IMR-90 (cell line): ENCODE measurements around the gene CWC22. TPM values are rescaled to one million over a fixed set of nuclear protein-coding genes. Genes with fewer than 3 reads are reported as not detected.

Experiments used
- ATAC-seq: fragments of 200-7000 bp; cut with Tn5 transposase; 2 replicates; pipeline ENCODE4 v1.9.1; 2020; ENCODE audit warnings: low read depth, mild to moderate bottlenecking, moderate library complexity
- BruUV-seq: library from RNA; stranded (reverse); fragments of 400-500 nt; replicated peaks from 2 replicates; lab custom pipeline; 2021; lab: Mats Ljungman, UMichigan
- CTCF ChIA-PET: fragments of 300-600 bp; formaldehyde crosslinking; extraction: SDS; loops from one replicate; lab custom pipeline; 2021; ENCODE audit warnings: antibody characterized with exemption; lab: Yijun Ruan, JAX
- POLR2A ChIA-PET: fragments of 300-600 bp; sonication (Branson Sonifier 250); formaldehyde crosslinking; loops from one replicate; lab custom pipeline; 2022; ENCODE audit warnings: antibody characterized with exemption; ENCODE audit not compliant: unreplicated experiment; lab: Charles Lee
- DNase-seq: peaks from one replicate; pipeline ENCODE4 v3.0.0; 2013
- H2AFZ ChIP-seq: replicated peaks from 2 replicates; pipeline ENCODE3; 2013; ENCODE audit warnings: low read length, mild to moderate bottlenecking; ENCODE audit not compliant: poor library complexity
- H2AK5ac ChIP-seq: 2 replicates; pipeline ENCODE4 v1.6.1; 2013; ENCODE audit warnings: low read depth, low read length, inconsistent platforms
- H2AK9ac ChIP-seq: replicated peaks from 2 replicates; pipeline ENCODE3; 2013; ENCODE audit warnings: mild to moderate bottlenecking, low read depth, low read length, moderate library complexity; ENCODE audit not compliant: poor library complexity
- H2BK120ac ChIP-seq: 2 replicates; pipeline ENCODE4 v1.6.1; 2013; ENCODE audit warnings: low read depth, low read length, inconsistent platforms
- H2BK15ac ChIP-seq: 3 replicates; pipeline ENCODE4 v1.6.1; 2013; ENCODE audit warnings: low read depth, low read length, inconsistent platforms
- H2BK20ac ChIP-seq: 2 replicates; pipeline ENCODE4 v1.6.1; 2013; ENCODE audit warnings: low read depth, mild to moderate bottlenecking, inconsistent platforms, low read length, moderate library complexity
- H2BK5ac ChIP-seq: 2 replicates; pipeline ENCODE4 v1.6.1; 2013; ENCODE audit warnings: mild to moderate bottlenecking, low read depth, low read length, inconsistent platforms; ENCODE audit not compliant: poor library complexity, severe bottlenecking
- H3K14ac ChIP-seq: replicated peaks from 2 replicates; pipeline ENCODE4 v1.6.1; 2013; ENCODE audit warnings: low read depth, low read length, inconsistent platforms
- H3K18ac ChIP-seq: 2 replicates; pipeline ENCODE4 v1.6.1; 2013; ENCODE audit warnings: low read depth, low read length, control low read depth
- H3K23ac ChIP-seq: 2 replicates; pipeline ENCODE4 v1.6.1; 2013; ENCODE audit warnings: low read depth, low read length, inconsistent platforms
- H3K27ac ChIP-seq: 2 replicates; pipeline ENCODE4 v1.5.1; 2013; ENCODE audit warnings: mild to moderate bottlenecking, control low read depth, low read length; ENCODE audit not compliant: insufficient read depth
- H3K27me3 ChIP-seq: 2 replicates; pipeline ENCODE4 v1.6.1; 2013; ENCODE audit warnings: low read length; ENCODE audit not compliant: control insufficient read depth, insufficient read depth
- H3K36me3 ChIP-seq: 2 replicates; pipeline ENCODE4 v1.6.1; 2013; ENCODE audit warnings: low read length, mixed read lengths; ENCODE audit not compliant: control insufficient read depth, insufficient read depth
- H3K4ac ChIP-seq: 2 replicates; pipeline ENCODE4 v1.6.1; 2013; ENCODE audit warnings: low read depth, low read length, inconsistent platforms
- H3K4me1 ChIP-seq: 2 replicates; pipeline ENCODE4 v1.6.1; 2013; ENCODE audit warnings: low read length, mixed read lengths; ENCODE audit not compliant: control insufficient read depth, insufficient read depth
- H3K4me2 ChIP-seq: 2 replicates; pipeline ENCODE4 v1.6.1; 2013; ENCODE audit warnings: low read depth, mild to moderate bottlenecking, control low read depth, low read length, moderate library complexity
- H3K4me3 ChIP-seq: 2 replicates; pipeline ENCODE4 v1.5.1; 2013; ENCODE audit warnings: low read depth, mild to moderate bottlenecking, control low read depth, low read length, moderate library complexity; ENCODE audit not compliant: insufficient read depth
- H3K56ac ChIP-seq: 2 replicates; pipeline ENCODE4 v1.6.1; 2013; ENCODE audit warnings: low read length, inconsistent platforms; ENCODE audit not compliant: insufficient read depth; ENCODE audit errors: extremely low read depth
- H3K79me1 ChIP-seq, 2 experiments: 2 replicates each; pipeline ENCODE4 v1.6.1; 2013; ENCODE audit warnings: low read length in 2 of 2, inconsistent platforms in 1 of 2, low read depth in 1 of 2
- H3K9ac ChIP-seq: 2 replicates; pipeline ENCODE4 v1.6.1; 2013; ENCODE audit warnings: low read depth, low read length, control low read depth
- H3K9me1 ChIP-seq: 2 replicates; pipeline ENCODE4 v1.6.1; 2013; ENCODE audit warnings: low read length, inconsistent platforms; ENCODE audit not compliant: insufficient read depth
- H3K9me3 ChIP-seq: 2 replicates; pipeline ENCODE4 v1.6.1; 2013; ENCODE audit warnings: low read length; ENCODE audit not compliant: control insufficient read depth, insufficient read depth
- H4K20me1 ChIP-seq: 2 replicates; pipeline ENCODE4 v1.6.1; 2013; ENCODE audit warnings: low read length, inconsistent platforms; ENCODE audit not compliant: insufficient read depth
- H4K5ac ChIP-seq: 2 replicates; pipeline ENCODE4 v1.6.1; 2013; ENCODE audit warnings: mild to moderate bottlenecking, low read depth, low read length, control low read depth
- H4K8ac ChIP-seq, 2 experiments: 2 replicates each; pipeline ENCODE4 v1.6.1; 2013; ENCODE audit warnings: low read depth in 2 of 2, low read length in 2 of 2, control low read depth in 1 of 2, inconsistent platforms in 1 of 2
- H4K91ac ChIP-seq: 2 replicates; pipeline ENCODE4 v1.6.1; 2013; ENCODE audit warnings: low read depth, low read length, inconsistent platforms; ENCODE audit not compliant: insufficient read depth
- MAZ ChIP-seq: IDR thresholded peaks from 2 replicates; pipeline ENCODE4 v1.6.1; 2012; ENCODE audit warnings: low read depth, mild to moderate bottlenecking, low read length, improper control_type of control experiment, moderate library complexity, borderline replicate concordance
- WGBS, 2 experiments: methylation state at CpG; one replicate each; pipeline versions ENCODE4 v1.1.5 to v1.1.7; 2013; ENCODE audit warnings: missing lambda C conversion rate in 2 of 2; ENCODE audit not compliant: insufficient read length in 1 of 2; ENCODE audit errors: extremely low coverage in 2 of 2; 5-methylcytosine and 5-hydroxymethylcytosine counted together
- dilution Hi-C: fragments of 300-500 bp; cut with HindIII; formaldehyde crosslinking; loops from one replicate; pipeline ENCODE4 v1.14.3; 2018; ENCODE audit warnings: low sequenced_read_pairs; ENCODE audit not compliant: unreplicated experiment
- in situ Hi-C: fragments of 300-500 bp; cut with MboI; formaldehyde crosslinking; loops from 3 replicates; pipeline ENCODE4 v1.14.3; 2019; ENCODE audit warnings: low sequenced_read_pairs, inconsistent platforms, mixed read lengths
- intact Hi-C: fragments of 100-400 bp; cut with micrococcal nuclease; formaldehyde crosslinking; loops from 2 replicates; pipeline ENCODE4 v1.10.0; 2022
- polyA plus RNA-seq, 3 experiments: library from polyadenylated mRNA; depleted of rRNA; stranded (reverse); fragments of >200 nt; gene quantifications; 2 replicates each; pipeline ENCODE4 v1.2.3, GENCODE V29; 2012; ENCODE audit warnings: low replicate concordance in 1 of 3
- total RNA-seq: library from RNA; depleted of rRNA; stranded (reverse); fragments of >200 nt; gene quantifications from 2 replicates; pipeline ENCODE4 v1.2.3, GENCODE V29; 2012

Gene CWC22
- total and polyA plus RNA-seq, 2 of the 4 experiments (the other 2 are of a cell fraction), result 4.5 to 17.9 TPM

GRCh38 chr2:180002198-180002770, 4.8 kb downstream of the CWC22 start:
- H3K36me3 ChIP-seq, result no peaks in the 10 kb centered on the region
- H3K27ac ChIP-seq, result no peak overlapping the region
- H3K79me1 ChIP-seq, result peaks cover 26 to 57% of the 10 kb centered on the region in 2 experiments
- DNase-seq, result no peak
- no peaks in the 10 kb centered on the region for H3K4me1 ChIP-seq
- no peak overlapping the region for H4K91ac ChIP-seq
- no peaks in the 10 kb centered on the region for H3K27me3 ChIP-seq
- H4K8ac ChIP-seq, result no peak overlapping the region
- H4K20me1 ChIP-seq, result peaks cover 3% of the 10 kb centered on the region; the same call in 1 of the 2 replicates
- POLR2A ChIA-PET, result no interaction called here
- no peaks in the 10 kb centered on the region for H3K9me1 ChIP-seq
- H2BK20ac ChIP-seq, result no peak overlapping the region
- no peak overlapping the region for H2AFZ ChIP-seq
- no peak overlapping the region for H2AK9ac ChIP-seq
- no peak overlapping the region for H3K23ac ChIP-seq
- H2AK5ac ChIP-seq, result no peak overlapping the region
- H2BK5ac ChIP-seq, result no peak overlapping the region
- no peak overlapping the region for H3K4ac ChIP-seq
- no peak for TF ChIP-seq MAZ
- in situ Hi-C loops, result no loop called here
- ATAC-seq, result no peak
- no peak overlapping the region for H4K5ac ChIP-seq
- no peak overlapping the region for H3K14ac ChIP-seq
- H2BK120ac ChIP-seq, result no peak overlapping the region
- 100% methylated on average over 1 of the region's 2 CpGs; no CpG with 5 or more reads in 1 of the 2 experiments for WGBS, 2 experiments
- no peak overlapping the region for H3K9ac ChIP-seq
- H3K56ac ChIP-seq, result no peak overlapping the region
- no peak overlapping the region for H3K4me3 ChIP-seq
- no peaks in the 10 kb centered on the region for H3K9me3 ChIP-seq
- no peak overlapping the region for H2BK15ac ChIP-seq
- dilution Hi-C loops, result no loop called here
- H3K4me2 ChIP-seq, result no peak overlapping the region
- intact Hi-C loops, result loop anchor here (5.0 kb wide), 1 partner anchor 75 kb away; no protein-coding TSS in a partner anchor
- no peak overlapping the region for H3K18ac ChIP-seq
- no TSS peak for BruUV-seq
- CTCF ChIA-PET, result interaction anchor here (0.6 to 0.7 kb wide), 2 partner anchors 37 to 1430 kb away, joined by 3 read pairs; no protein-coding TSS in a partner anchor
